Measurements from ENCODE around the gene AK1. TPM values are rescaled to one million over a fixed set of nuclear protein-coding genes. Genes with fewer than 3 reads are reported as not detected.
A peak's percentile ranks its signal among the peaks of the same experiment; 100 is the strongest.

Gene AK1
- total and polyA plus RNA-seq, 2 of the 13 experiments (the other 11 are each of a cell fraction or from before 2014, with no cell fraction given) = 19.1 to 32.8 TPM

GRCh38 chr9:127916720-127917581 lies 39.5 kb upstream of the AK1 start, which contains the start of gene ST6GALNAC4:
TSS of gene ST6GALNAC4 (minus strand) at chr9:127917041. CDS start at chr9:127916419, 622 bp downstream.
- BruUV-seq (replicated peaks) = no TSS peak
- H3K27ac ChIP-seq (ENCODE audit: extremely low read length, insufficient read depth, low read length) = peak within 1 kb of the TSS; percentile 40
- H3K9ac ChIP-seq (ENCODE audit: insufficient read depth, low read depth, low read length) = peak within 1 kb of the TSS; percentile 68
- intact Hi-C loops (cut with micrococcal nuclease; ENCODE audit: unreplicated experiment) = loop anchor here (2.0 to 5.0 kb wide), 2 partner anchors 14 to 115 kb away; partner anchors contain the start of gene FPGS
- peak within 1 kb of the TSS; percentile 71 to 91 (median 73) for H3K4me3 ChIP-seq (replicated peaks in 1 of 3; ENCODE audit: insufficient read depth in 1 of 3, low read depth in 2 of 3, low read length in 3 of 3)
- H3K9me3 ChIP-seq (ENCODE audit: low read length) = no peaks in the 10 kb centered on the region
- H3K36me3 ChIP-seq (replicated peaks in 1 of 2; ENCODE audit: control insufficient read depth in 1 of 2, insufficient read depth in 2 of 2, low read length in 2 of 2) = peaks cover 2% of the 10 kb centered on the region in 2 experiments; a peak in 3 of 5 replicates
- in situ Hi-C loops (cut with HindIII; ENCODE audit: extremely low pct_ligation_motif_present, low pct_unique_long_range_greater_than_20kb) = loop anchor here (5.0 kb wide), 1 partner anchor 45 kb away; no protein-coding TSS in a partner anchor
- 15% methylated on average over 6 of the region's 71 CpGs for WGBS (ENCODE audit: low lambda C conversion rate)
- ChIA-PET POLR2A (interaction anchor here (0.6 to 7.9 kb wide), 15 partner anchors 12 to 372 kb away, joined by 3 to 78 read pairs (median 3); partner anchors contain the start of genes AK1, CDK9, PIP5KL1 and ST6GALNAC6), CTCF (ENCODE audit: low intra/inter-chr PET ratio, low total read pairs) (no interaction called here)
- H3K4me1 ChIP-seq (ENCODE audit: insufficient read depth, low read length) = peaks cover 78% of the 10 kb centered on the region
- H2AFZ ChIP-seq (ENCODE audit: low read length) = no peak within 1 kb of the TSS
- no peaks in the 10 kb centered on the region for H3K27me3 ChIP-seq (ENCODE audit: control insufficient read depth in 1 of 2, insufficient read depth in 2 of 2, low read length in 2 of 2)
- FAIRE-seq (no peak), ATAC-seq (peak; percentile 70), DNase-seq (ENCODE audit: low spot score) (peak; percentile 70)
- no peaks in the 10 kb centered on the region for H4K20me1 ChIP-seq (ENCODE audit: insufficient read depth, low read length)
- H3K4me2 ChIP-seq (ENCODE audit: low read depth, low read length) = peak within 1 kb of the TSS; percentile 98
- peaks cover 2% of the 10 kb centered on the region for H3K79me2 ChIP-seq (ENCODE audit: insufficient read depth, low read length)
- no peak for TF ChIP-seq PREB (CRISPR knock-in tag; IDR thresholded peaks at IDR 0.05)
- no peak for TF ChIP-seq SRY (CRISPR knock-in tag; IDR thresholded peaks at IDR 0.05)
- TF ChIP-seq ZNF7 (CRISPR knock-in tag; IDR thresholded peaks at IDR 0.05) = no peak
- TF ChIP-seq ZFY (CRISPR knock-in tag; IDR thresholded peaks at IDR 0.05) = peak; percentile 59
- peak; percentile 72 for TF ChIP-seq POLR2G (IDR thresholded peaks at IDR 0.05; ENCODE audit: low read depth, low read length)
- TF ChIP-seq HOXA3 (CRISPR knock-in tag; IDR thresholded peaks at IDR 0.05) = peak; percentile 46; the same call in 1 of the 2 replicates
- no peak for TF ChIP-seq POGZ (CRISPR knock-in tag; IDR thresholded peaks at IDR 0.05)
- TF ChIP-seq POLR2AphosphoS5 (IDR thresholded peaks at IDR 0.05; ENCODE audit: low read depth, low read length) = 0 out of 2 replicates have a peak, but pooled peaks have one; percentile 36
- no peak for TF ChIP-seq FOXO1 (CRISPR knock-in tag; IDR thresholded peaks at IDR 0.05)
- TF ChIP-seq ETV5 (CRISPR knock-in tag; IDR thresholded peaks at IDR 0.05; ENCODE audit: borderline replicate concordance) = no peak
- no peak for TF ChIP-seq ZNF44 (CRISPR knock-in tag; IDR thresholded peaks at IDR 0.05)
- no peak for TF ChIP-seq ZNF225 (CRISPR knock-in tag; IDR thresholded peaks at IDR 0.05)
- TF ChIP-seq ZNF891 (CRISPR knock-in tag; IDR thresholded peaks at IDR 0.05) = peak; percentile 63; the same call in 1 of the 2 replicates
- TF ChIP-seq XRCC5 (optimal IDR thresholded peaks at IDR 0.05; ENCODE audit: low read length) = no peak
- no peak for TF ChIP-seq FUBP1 (CRISPR knock-in tag; IDR thresholded peaks at IDR 0.05; ENCODE audit: borderline replicate concordance)
- TF ChIP-seq ZNF792 (CRISPR knock-in tag; IDR thresholded peaks at IDR 0.05) = peak; percentile 34; the same call in 1 of the 2 replicates
- 0 out of 2 replicates have a peak, but pooled peaks have one; percentile 8 for TF ChIP-seq ZNF143 (CRISPR knock-in tag; IDR thresholded peaks at IDR 0.05)
- TF ChIP-seq NFATC3 (CRISPR knock-in tag; IDR thresholded peaks at IDR 0.05) = no peak
- no peak for TF ChIP-seq ZNF552 (CRISPR knock-in tag; IDR thresholded peaks at IDR 0.05; ENCODE audit: borderline replicate concordance)
- TF ChIP-seq ZFYVE20 (CRISPR knock-in tag; IDR thresholded peaks at IDR 0.05; ENCODE audit: borderline replicate concordance, low read depth) = no peak

Measured in HepG2 (cell line).